Retinal pigment epithelial cell (primary cell): Measurements from ENCODE around the gene RBMS1.

Source experiments
- DNase-seq: peaks from one replicate; pipeline ENCODE4 v3.0.0-alpha.2; 2010; ENCODE audit warnings: low read depth
- H3K4me3 ChIP-seq: 2 replicates; pipeline ENCODE4 v1.5.1; 2011; ENCODE audit warnings: mild to moderate bottlenecking, low read length, control low read depth, moderate library complexity
- TF ChIP-seq, protein P1 (sequence below): conservative IDR thresholded peaks from 2 replicates; pipeline ENCODE4 v1.5.1; 2011; ENCODE audit warnings: low read depth, low read length, control low read depth, inconsistent platforms

Gene RBMS1

DNA sequence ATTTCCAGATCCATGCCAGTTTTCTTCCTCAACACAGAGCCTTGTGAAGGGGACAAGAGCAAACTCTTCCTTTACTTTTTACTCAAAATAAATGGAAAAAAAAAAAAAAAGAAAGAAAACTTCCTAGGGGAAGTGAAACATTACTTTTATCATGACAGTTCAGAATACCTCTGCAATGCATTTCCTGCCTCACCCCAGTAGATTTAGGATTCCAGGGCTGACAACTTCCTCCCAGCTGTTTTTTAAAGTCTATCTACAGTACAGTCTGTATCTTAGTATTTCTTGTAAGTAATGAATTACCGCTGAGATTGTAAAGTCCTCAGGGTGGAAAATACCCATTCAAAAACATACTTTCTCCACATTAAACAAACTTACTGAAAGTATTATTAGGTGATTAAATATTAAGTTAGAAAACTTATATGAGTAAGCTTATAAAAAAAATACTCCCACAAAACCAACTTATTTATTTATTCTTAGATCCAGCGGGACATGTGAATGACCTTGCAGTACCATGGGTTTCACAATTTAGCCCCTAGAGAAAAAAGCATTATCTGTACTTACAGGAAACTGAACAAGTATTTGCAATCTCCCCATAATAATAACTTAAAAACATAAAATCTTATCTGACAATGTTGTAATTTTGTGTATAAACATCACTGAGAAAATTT is 117.7 kb downstream of the RBMS1 start:
- H3K4me3 ChIP-seq, result no peak overlapping the region
- TF ChIP-seq, protein P1, sequence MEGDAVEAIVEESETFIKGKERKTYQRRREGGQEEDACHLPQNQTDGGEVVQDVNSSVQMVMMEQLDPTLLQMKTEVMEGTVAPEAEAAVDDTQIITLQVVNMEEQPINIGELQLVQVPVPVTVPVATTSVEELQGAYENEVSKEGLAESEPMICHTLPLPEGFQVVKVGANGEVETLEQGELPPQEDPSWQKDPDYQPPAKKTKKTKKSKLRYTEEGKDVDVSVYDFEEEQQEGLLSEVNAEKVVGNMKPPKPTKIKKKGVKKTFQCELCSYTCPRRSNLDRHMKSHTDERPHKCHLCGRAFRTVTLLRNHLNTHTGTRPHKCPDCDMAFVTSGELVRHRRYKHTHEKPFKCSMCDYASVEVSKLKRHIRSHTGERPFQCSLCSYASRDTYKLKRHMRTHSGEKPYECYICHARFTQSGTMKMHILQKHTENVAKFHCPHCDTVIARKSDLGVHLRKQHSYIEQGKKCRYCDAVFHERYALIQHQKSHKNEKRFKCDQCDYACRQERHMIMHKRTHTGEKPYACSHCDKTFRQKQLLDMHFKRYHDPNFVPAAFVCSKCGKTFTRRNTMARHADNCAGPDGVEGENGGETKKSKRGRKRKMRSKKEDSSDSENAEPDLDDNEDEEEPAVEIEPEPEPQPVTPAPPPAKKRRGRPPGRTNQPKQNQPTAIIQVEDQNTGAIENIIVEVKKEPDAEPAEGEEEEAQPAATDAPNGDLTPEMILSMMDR, result no peak
- no peak for DNase-seq

DNA sequence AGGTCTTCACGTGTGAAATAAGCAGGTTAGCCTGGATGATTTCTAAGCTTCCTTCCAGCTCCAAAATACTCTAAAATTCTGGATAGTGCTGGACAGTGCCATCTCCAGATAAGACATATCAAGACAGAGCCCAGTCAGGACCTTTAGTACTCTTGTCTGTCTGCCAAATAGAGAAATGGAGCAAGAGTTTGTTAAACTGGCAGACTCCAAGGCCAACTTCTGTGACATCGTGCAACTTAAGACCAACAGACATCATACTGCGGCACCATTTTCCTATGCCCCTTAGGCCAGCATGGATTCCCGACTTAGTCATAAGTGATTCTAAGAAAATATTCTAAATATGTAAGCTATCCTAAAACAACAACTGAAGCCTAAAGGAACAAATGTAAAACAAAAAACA is 118.6 kb downstream of the RBMS1 start:
- no peak for DNase-seq
- TF ChIP-seq, protein P1, result no peak
- H3K4me3 ChIP-seq, result no peak overlapping the region

DNA sequence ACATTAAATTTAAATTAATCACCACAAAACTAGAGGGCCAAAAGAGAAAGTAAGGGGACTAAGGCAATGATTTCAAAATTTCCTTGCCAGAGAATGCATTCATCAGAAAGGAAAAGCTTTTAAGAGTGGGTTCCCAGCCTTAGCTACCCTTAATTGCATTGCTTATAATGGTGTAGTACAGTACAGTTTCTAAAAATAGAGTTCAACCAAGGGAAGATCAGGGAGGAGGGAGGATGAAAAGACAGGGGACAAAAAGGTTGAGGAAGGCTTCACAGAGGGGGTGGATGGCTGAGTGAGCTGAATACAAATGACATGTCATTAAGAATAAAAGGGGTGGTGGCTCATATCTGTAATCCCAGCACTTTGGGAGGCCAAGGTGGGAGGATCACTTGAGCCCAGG is 119.9 kb downstream of the RBMS1 start:
- TF ChIP-seq, protein P1, result no peak
- no peak for DNase-seq
- no peak overlapping the region for H3K4me3 ChIP-seq

DNA sequence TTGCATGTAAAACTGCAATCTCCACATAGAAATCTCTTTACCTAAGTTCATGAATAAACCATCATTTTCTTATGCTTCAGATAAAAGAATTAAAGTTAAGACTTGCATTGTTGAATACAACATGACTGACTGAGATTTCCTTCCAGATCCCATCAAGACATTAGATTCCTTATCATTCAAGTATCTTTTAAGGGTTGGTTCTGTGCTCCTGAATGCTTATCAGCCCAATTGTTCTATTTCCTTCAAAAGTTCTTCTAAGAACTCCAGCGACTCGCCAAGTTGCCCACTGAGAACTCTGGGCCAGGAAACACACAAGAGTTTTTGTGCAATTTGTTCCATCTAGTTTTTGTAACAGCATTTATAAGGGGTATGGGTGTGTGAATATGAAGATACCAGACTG is 120.3 kb downstream of the RBMS1 start:
- TF ChIP-seq, protein P1, result no peak

DNA sequence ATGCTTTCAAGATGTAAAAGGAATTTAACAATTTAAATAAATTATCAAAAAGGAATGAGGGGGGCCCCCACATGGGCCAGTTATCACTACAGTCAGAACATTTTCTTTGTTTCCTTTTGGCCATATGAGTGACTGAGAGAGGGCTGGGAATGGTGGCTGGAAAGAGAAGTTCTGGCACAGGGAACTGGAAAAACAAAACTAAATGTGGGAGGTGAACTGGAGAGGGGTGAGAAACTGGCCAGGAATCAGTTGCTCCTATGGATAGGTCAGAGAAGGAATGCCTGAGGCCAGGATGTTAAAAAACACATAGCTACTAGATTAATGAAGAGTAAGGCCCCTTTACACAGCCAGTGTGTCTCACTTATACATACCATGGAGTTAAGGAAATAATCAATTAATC is 121.0 kb downstream of the RBMS1 start:
- TF ChIP-seq, protein P1, result no peak
- no peak for DNase-seq
- H3K4me3 ChIP-seq, result no peak overlapping the region

More for the DNA sequence above, 120.3 kb downstream of the RBMS1 start:
- no peak overlapping the region for H3K4me3 ChIP-seq
- DNase-seq, result no peak

DNA sequence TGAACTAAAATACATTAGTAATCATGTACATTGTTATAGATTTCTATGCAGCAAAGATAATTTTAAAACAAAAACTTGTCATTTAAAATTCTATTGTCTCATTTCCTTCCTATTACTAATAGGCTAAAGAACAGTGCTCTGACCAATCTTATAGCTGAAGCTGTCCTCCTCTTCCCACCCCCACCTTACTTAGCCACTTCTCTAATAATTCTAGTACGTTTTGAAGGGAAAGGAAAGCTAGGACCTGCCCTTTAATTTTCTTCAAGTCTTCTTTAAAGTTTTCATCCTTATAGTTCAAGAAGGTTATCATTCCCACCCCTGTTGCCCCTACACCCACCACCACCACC is 121.6 kb downstream of the RBMS1 start:
- no peak for DNase-seq
- H3K4me3 ChIP-seq, result no peak overlapping the region
- TF ChIP-seq, protein P1, result no peak

DNA sequence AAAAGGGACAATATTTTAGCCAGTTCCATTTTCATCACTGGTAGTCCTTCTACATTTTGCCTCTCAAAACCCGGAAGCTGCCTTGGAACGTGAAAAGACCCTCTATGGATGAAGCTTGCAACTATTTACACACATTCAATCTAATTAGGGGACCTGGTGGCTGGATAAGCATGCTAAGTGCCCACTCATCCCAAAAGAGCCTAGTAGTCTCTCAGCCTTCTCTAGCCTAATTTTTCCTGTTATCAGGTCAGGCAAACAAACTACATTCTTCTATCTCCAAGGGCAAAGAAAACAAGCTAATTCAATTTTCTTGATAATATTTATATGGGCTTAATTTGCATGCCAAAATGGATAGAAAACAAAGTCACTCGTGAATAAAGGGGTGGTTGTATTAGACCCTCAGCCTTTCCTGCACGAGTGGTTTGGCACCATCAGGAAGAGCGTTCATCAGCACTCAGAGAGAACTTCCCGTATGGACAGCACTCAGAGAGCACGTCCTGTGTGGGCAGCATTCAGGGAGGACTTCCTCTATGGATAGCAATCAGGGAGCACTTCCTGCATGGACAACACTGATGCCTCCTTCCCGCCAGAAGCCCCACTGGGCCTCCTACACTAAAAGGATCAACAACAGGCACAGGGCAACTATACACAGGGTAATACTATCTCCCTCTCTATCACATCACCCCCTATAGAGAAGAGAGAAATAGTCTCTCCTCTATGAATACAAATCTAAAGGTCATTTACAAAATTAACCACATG is 122.2 kb downstream of the RBMS1 start:
- TF ChIP-seq, protein P1, result no peak
- no peak for DNase-seq
- no peak overlapping the region for H3K4me3 ChIP-seq
